Hypothalamus (tissue), 51 donors: ENCODE measurements around the gene ZNF224.

Experiments
- DNase-seq, 51 donors: peaks; one replicate each; lab custom pipeline; 2025; lab: John Stamatoyannopoulos, UW

ZNF224 gene

DNA sequence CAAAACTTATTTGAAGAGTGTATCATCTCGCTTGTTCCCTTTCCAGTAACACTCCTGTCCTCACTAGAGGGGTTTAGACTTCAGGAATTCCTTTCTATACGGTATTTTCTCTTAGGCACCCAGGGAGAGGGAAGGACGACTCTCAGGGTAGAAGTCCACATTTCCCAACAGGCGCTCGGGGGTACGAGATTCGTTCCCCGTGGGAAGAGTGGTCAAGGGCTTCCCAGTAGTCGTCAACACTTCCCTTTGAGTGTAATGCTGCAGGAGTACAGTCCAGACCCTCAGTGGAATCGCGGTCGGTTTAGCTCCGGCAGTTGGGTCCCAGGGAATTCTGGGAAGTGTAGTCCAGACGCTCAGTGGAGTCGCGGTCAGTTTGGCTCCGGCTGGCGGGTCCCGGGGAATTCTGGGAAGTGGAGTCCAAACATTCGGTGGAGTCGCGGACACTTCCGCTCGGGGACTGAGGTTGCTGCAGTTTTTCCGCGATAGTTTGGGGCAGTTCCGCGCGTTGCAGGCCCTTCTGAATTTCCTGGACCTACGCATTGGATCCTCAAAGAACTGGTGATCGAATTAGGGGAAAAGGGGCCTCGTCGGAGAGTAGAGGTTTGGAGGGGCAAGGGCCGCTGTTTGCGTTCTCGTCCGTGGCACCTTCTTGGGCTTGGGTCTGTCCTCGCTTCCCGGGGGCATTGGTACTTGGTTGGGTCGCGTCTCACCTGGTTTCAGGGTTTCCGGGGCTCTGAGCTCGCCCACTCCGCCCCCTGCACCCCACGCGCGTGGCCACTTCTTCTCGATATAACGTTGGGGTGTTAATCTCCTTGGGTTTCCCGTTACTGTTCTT, at the start of gene ZNF224:
TSS of gene ZNF224 (plus strand) at position 431 of the 835 bp plus-strand sequence. CDS start 3,513 bp downstream, outside the sequence.
- DNase-seq: peak; percentile 42 to 95 (median 88)

DNA sequence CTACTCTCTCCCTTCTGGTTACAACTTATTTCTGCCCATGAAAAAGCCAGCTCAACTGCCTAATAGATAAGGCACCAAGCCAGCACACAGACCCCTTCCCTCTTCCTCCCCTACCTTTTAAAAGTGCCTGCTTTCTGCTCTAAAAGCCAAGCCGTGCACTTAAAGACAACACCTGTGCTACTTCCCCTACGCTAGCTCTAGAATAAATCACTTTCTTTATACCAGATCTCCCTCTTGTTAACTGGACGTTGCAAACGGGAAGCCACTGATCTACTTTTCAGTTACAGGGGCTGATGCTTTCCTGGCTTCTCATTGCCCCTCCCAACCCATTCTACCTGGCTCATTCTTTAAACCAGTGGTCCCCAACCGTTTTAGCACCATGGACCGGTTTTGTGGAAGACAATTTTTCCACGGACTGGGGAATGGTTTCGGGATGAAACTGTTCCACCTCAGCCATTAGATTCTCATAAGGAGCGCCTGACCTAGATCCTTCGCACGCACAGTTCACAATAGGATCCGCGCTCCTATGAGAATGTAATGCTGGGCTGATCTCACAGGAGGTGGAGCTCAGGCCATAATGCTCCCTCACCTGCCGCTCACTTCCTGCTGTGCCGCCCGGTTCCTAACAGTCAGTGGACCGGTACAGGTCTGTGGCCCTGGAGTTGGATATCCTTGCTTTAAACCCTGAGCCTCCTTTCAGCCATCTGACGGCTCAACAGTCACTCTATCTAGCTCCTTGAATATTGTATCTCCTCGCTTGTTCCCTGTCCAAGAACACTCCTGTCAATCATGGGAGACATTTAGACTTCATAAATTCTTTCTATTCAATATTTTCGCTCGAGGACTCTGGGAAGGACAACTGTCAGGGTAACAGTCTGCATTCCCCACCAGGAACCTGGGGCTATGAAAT, 43.2 kb upstream of the ZNF224 start:
- peak in 12 of 51 donors; percentile 0 to 33 (median 10) for DNase-seq

DNA sequence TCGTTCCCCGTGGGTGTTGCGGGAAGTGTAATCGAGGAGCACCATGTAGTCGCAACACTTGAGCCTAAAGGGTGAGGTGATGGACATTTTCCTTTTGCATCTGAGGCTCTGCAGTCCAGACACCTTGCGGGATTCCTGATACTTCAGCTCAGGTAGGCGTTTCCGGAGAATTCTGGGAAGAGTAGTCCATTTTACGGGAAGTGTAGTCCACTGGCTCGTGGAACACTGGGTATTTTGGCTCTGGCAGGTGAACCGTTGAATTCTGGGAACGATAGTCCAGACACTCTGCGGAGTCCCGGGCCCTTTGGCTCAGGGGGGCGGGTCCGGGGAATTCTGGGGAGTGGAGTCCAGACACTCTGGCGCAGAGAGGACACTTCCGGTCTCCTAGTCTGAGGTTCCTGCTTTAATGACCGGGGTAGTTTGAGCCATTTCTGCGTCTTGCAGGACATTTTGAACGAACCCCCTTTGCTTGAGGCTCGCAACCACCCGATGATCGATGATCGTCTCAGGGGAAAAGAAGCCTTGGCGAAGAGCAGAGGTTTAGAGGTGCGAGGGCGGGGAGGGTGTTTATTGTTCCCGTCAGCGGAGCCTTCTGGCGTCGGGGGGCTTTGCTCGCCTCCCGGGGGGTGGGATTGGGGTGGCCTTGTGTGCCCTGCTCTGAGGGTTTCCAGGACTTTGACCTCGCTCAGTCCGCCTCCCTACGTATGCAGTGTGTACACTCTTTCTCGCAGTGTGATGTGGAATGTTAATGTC, 42.3 kb upstream of the ZNF224 start, which contains the start of gene ZNF223:
TSS of gene ZNF223 (plus strand) at position 387 of the 753 bp plus-strand sequence. CDS start 3,141 bp downstream, outside the sequence.
- peak; percentile 46 to 98 (median 94) for DNase-seq

DNA sequence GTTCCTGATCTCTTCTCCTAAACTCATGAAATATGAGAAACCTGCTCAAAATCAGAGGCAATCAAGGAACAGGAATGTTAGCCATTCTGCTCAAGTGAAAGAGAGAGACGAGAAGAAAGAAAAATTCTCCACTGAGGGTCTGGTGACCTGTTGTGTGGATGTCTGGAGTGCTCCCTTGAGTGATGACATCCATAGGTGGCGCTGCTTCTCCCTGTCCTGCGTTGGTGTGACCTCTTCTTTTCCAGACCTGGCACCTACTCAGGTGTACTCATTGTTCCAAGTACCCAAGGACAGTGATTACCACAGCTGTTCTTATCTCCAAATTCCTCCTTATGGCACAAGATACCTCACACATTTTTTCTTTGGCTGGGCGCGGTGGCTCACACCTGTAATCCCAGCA, 38.3 kb upstream of the ZNF224 start:
- no peak for DNase-seq

DNA sequence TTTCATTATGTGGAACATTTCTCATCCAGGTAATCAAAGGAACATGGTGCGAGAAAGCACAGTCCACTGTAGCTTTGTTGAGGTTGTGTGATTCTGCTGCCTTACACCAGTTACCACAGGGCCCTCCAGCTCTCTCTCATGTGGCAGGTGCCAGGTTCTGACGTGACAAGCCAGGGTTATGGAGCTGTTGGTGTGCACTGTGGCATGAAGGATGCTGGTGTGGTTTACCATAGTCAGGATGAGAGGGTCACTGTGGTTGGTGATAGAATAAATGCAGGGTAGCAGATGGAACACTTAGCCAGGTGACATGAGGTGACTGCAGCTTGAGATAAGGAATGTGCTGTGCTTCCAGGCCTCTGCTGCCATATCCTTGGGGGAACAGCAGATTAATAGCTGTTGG, 34.9 kb upstream of the ZNF224 start:
- DNase-seq: no peak

DNA sequence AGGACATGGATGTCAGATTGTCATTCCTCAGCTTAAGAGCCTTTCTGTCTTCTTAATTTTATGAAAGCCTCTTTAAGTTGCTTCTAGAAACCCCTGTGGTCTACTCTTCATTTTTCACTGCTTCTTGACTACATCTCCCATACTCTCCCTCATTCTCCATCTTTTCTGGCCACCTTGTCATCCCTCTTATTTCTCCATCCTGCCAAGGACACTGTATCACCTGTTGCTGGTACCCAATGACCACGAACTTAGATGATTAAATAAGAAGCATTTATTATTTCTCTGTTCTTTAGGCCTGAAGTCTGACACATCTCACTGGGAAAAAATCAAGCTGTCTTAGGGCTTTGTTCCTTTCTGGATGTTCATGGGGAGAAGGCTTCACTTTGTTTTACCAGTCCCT, 33.1 kb upstream of the ZNF224 start:
- DNase-seq: no peak

DNA sequence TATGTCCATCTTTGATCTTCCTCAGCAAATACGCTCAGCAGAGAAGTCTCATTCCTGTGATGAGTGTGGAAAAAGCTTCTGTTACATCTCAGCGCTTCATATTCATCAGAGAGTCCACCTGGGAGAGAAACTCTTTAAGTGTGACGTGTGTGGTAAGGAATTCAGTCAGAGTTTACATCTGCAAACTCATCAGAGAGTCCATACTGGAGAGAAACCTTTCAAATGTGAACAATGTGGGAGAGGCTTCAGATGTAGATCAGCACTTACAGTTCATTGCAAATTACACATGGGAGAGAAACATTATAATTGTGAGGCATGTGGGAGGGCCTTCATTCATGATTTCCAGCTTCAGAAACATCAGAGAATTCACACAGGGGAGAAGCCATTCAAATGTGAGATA, 27.9 kb upstream of the ZNF224 start:
- no peak for DNase-seq

DNA sequence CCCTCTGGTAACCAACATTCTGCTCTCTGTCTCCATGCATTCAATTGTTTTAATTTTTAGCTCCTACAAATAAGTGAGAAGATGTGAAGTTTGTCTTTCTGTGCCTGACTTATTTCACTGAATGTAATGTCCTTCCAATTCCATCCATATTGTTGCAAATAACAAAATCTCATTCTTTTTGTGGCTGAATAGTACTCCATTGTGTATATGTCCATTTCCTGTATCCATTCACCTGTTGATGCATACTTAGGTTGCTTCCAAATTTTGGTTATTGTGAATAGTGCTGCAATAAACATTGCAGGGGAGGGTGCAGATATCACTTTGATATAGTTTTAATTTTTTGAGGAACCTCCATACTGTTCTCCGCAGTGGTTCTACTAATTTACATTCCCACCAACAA, 24.7 kb upstream of the ZNF224 start:
- no peak for DNase-seq

DNA sequence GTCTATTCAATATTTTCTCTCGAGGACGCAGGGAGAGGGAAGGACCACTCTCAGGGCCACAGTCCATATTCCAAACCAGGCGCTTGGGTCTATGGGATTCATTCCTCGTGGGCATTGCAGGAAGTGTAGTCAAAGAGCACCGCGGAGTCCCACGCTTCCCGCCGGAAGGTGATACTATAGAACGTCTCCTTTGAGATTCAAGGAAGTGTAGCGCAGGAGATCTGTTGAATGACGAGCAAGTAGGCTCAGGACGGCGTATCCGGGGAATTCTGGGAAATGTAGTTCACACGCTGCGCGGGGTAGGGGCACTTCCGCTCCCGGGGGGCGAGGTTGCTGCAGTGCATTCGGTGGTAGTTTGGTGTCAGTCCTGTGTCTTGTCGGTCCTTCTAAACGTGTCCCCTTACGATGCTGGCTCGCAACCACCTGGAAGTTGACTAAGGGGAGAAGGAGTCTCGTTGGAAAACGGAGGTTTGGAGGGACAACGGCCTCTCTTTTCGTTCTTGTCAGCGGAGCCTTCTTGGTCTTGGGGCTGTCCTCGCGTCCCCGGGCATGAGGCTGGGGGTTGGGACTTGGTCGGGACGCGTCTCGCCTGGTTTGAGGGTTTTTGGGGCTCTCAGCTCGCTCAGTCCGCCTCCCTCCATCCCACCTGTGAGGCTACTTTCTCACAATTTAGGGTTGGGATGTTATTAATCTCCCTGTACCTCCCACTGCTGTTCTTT, 22.2 kb upstream of the ZNF224 start, which contains the start of gene ZNF284:
TSS of gene ZNF284 (plus strand) at position 336 of the 719 bp plus-strand sequence. CDS start 4,231 bp downstream, outside the sequence.
- DNase-seq: peak; percentile 27 to 94 (median 82)

DNA sequence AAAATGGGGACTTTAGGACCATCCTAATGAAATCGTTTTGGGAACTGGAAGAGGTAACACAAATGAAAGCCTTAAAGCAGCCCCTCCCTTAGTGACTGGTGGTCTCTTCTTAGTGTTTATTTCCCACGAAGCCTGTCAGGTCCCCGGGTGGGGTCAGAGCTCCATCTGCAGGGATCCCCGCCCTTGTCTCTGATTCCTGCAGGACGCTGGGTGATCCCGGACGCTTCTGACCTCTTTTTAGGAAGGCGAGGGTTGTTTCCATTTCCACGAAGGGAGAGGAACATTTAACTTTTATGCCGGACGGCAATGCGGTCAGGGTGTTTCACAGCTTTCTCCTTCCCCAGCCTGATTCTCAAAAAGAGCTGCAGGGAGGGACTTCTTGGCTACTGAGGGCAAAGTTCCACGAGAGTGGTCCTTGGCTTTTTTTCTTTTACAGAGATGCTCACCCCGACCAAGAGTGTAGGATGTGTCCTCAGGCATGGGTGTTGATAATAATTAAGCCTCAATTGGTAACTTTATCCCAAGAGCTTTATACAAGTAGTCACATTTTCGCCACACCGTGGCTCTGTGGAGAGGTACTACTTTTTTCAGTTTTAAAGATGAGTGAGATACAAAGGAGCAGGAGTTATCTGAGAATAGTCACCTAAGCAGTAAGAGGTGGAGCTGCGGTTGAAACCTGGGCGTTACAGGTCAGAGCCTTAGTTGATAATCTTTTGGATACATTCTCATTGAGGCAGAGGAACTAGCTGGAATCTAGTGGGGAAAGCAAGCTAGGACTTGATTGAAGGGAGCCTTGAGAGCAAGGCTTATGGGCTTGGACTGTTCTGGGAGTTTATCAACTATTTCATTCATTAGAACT, 21.4 kb upstream of the ZNF224 start:
- no peak for DNase-seq

DNA sequence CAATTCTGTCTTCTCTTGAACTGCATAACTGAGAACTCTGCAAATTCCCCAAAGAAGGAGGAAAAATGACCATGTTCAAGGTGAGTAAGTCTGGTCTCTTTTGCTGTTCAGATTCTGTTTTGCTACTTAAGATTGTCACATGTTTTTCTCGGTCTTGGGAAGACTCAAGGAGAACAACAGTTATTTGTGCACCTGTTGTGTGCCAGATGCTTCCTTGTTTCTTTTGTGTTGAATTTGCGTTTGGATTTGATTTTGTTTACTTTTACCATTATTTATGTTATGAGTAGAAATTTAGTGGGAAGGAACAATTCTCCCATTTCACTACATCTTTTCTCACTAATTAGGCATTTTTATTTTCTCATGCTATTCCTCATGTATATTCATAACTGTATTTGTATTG, 17.8 kb upstream of the ZNF224 start:
- DNase-seq: no peak

DNA sequence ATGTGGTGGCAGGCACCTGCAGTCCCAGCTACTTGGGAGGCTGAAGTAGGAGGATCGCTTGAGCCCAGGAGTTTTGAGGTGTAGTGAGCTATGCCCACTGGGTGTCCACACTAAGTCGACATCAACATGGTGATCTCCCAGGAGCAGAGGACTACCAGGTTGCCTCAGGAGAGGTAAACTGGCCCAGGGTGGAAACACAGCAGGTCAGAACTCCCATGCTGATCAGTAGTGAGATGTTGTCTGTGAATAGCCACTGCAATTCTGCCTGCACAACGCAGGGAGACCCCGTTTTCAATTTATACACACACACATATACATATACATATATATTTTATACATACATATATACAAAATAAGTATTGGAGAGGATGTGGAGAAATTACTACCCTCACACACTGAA, 2.1 kb upstream of the ZNF224 start:
- DNase-seq: no peak

DNA sequence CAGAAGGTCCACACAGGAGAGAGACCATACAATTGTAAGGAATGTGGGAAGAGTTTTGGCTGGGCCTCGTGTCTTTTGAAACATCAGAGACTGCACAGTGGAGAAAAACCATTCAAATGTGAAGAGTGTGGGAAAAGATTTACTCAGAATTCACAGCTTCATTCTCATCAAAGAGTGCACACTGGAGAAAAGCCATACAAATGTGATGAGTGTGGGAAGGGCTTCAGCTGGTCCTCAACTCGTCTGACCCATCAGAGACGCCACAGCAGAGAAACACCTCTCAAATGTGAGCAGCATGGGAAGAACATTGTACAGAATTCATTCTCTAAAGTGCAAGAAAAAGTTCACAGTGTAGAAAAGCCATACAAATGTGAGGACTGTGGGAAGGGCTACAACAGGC, 13.6 kb downstream of the ZNF224 start:
- DNase-seq: no peak

DNA sequence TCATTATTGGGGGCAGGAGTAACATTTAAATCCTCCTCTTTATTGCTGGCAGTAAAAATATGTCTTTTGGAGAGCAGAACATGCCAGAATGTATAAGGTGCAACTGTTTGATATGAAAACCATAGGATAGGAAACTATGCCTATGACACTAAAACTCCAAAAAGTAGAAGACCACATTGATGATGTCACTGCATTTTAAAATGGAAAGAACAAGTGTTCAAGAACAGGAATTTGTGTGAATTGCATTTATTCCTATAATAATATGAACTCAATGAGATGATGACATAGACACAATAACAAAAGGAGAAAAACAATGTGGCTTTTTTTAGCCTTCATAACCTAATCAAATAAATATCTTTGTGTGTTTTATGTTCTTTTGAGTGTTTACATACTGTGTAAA, 15.3 kb downstream of the ZNF224 start:
- no peak for DNase-seq

DNA sequence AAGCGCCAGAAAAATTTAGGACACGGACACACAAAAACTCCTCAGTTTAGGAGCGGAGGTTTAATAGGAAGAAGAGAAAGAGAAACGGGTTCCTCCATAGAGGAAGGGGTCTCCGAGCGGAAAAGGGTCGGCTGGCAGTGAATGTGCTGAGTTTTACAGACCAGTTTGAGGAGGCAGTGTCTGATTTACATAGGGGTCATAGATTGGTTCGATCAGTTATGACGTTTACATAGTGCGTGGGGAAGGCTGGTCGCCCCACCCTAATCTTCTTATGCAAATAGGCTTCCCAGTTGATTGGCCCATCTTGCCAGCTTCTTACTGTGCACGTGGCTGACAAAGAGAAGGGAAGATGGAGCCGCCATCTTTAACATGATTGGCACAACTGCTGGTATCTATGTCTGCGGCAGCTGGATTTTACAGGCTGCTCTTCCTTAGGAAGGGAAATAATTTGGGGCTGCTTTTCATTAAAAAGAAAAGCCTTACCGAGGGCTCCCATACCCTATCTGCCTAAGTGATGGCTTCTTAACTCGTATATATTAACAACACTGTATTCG, 17.8 kb downstream of the ZNF224 start:
- peak in 11 of 51 donors; percentile 0 to 30 (median 4) for DNase-seq

DNA sequence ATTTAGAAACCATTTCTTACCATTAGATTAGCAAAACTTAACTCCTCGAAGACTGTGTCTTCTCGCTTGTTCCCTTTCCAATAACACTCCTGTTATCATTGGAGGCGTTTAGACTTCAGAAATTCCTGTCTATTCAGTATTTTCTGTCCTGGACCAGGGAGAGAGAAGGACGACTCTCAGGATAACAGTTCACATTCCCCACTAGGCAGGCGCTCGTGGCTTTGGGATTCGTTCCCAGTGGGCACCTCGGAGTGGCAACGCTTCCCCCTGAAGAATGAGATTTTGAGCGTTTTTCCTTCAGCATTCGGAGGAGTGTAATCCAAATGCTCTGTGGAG, 18.6 kb downstream of the ZNF224 start:
- DNase-seq: no peak

DNA sequence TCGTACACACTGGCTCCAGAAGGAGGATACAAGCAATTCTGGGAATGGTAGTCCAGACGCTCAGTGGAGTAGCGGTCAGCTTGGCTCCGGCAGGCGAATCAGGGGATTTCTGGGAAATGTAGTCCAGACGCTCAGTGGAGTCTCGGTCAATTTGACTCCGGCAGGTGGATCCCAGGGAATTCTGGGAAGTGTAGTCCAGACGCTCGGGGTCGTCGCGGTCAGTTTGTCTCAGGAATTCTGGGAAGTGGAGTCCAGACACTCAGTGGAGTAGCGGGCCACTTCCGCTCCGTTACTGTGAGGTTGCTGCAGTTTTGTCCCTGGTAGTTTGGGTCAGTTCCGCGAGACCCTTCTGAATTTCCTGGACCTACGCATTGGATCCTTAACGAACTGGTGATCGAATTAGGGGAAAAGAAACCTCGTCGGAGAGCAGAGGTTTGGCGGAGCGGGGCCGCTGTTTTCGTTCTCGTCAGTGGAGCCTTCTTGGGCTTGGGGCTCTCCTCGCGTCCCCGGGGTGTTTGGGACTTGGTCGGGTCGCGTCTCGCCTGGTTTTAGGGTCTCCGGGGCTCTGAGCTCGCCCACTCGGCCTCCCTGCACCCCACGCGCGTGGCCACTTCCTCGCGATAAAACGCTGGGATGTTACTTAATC, 19.1 kb downstream of the ZNF224 start, which contains the start of gene ZNF225:
TSS of gene ZNF225 (plus strand) at position 262 of the 646 bp plus-strand sequence. CDS start 2,429 bp downstream, outside the sequence.
- peak; percentile 56 to 99 (median 96) for DNase-seq
